RPMI7951 (cell line): ENCODE results near the gene SLC16A10. TPM values are rescaled to one million over a fixed set of nuclear protein-coding genes. Genes with fewer than 3 reads are reported as not detected.
A peak's percentile ranks its signal among the peaks of the same experiment; 100 is the strongest.
"Not testable (repeated sequence)": the region's sequence is repeated elsewhere in the genome, so short reads cannot be mapped to it uniquely, and the experiment has no call there.

Experiments
- DNase-seq: peaks from one replicate; pipeline ENCODE4 v3.0.0-alpha.2; 2012; ENCODE audit warnings: low read depth
- total RNA-seq: library from RNA; depleted of rRNA; stranded (reverse); fragments of >200 nt; shearing (Covaris generic); gene quantifications from 2 replicates; pipeline ENCODE4 v1.2.3, GENCODE V29; 2014

The SLC16A10 gene
- total RNA-seq, 1 experiment from 2014 or later: not detected

DNA sequence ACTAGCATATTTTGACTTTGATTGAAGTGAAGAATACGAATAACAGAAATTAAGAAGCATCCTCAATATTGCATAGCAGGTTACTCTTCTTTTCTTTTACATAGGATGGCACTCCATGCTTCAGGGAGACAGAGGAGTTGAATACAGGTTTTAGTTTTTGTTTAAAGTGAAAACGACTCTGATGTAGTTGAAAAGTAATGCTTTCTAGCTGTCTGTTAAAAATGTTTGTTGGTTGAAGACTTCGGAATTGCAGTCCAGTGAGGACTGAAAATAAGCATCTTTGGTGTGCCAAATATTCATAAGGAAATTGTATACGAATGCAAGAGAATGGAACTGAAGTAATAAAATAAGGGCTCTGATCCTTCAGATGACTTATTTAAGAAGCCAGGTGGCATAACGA lies 618 bp upstream of the SLC16A10 start:
- DNase-seq: no peak

DNA sequence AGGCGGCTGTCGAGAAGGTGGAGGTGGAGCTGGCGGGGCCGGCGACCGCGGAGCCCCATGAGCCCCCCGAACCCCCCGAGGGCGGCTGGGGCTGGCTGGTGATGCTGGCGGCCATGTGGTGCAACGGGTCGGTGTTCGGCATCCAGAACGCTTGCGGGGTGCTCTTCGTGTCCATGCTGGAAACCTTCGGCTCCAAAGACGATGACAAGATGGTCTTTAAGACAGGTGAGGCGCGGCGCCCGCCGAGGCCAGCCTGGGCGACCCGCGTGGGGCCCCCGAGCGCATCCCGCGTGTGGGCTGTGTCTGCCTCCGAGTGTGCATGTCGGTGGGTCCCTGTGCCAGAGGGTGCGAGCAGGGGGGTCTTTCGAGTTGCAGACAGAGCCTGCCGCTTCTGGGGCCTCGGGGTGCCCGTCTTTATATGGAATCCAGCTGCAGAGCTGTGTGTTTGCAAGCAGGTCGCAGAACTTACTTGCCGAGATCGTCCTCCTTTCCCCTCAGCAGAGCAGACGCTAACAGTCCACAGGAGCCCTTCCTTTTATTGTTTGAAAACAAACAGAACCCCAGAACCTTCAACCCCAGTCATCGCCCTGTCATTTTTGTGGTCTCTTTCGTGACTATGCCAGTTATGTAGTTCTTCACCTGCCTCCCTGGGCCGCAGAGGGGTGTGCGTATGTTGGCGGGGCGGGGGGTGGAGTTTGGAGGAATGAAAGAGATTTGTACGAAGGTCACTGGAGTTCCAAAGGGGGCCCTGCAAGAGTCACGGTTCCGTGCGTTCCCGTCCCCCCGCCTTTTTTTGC lies 766 bp downstream of the SLC16A10 start:
- DNase-seq: no peak

DNA sequence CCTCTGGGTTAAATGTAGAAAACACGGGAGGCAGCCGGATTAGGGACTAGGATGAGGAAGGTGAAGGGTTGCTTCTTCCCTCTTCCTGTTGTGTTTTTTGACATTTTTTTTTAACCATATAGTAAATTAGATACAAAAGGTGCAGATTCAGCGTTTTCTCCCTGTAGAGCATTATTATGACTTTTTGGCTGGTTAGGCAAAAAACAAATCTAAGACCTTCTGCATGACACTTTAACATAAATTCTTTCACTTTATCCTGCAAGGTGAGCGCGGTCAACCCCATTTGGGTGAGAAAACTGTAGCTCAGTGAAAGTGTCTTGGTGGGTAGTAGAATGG lies 1.3 kb downstream of the SLC16A10 start:
- no peak for DNase-seq

DNA sequence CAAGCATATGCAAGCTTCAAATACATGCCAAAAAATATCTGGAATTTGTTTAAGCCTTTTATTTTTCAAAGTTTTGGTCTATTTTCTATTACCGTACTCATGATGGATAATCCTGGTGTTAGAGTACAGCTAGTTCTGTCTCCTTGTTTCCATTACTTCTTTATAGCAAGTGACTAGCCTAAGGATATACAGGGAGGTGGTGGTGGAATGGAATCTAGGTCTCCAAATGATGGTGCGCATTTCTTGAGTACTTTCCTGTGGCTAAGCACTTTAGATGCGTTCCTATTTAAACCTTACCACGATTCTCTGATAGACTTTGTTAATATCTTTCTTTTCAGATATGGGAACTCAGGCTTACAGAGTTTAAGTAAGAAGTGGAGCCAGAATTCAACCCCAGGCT lies 3.5 kb downstream of the SLC16A10 start:
- no peak for DNase-seq

DNA sequence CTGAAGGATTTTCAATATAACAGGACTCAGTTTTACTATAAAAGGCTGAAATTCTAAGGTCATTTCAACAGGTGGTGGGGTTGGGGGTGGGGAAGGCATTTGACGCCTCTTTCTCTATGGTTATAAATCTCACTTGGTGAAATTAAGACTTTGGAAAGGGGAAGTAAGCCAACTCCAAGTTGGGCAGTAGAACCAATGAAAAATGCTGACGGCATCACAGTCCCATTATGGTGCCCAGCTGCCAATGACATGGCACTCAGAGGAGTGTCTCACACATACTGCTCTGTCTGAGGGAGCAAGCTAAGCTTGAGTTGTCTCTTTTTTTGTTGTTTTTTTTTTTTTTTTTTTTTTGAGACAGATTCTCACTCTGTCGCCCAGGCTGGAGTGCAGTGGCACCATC lies 4.7 kb downstream of the SLC16A10 start:
- no peak for DNase-seq

DNA sequence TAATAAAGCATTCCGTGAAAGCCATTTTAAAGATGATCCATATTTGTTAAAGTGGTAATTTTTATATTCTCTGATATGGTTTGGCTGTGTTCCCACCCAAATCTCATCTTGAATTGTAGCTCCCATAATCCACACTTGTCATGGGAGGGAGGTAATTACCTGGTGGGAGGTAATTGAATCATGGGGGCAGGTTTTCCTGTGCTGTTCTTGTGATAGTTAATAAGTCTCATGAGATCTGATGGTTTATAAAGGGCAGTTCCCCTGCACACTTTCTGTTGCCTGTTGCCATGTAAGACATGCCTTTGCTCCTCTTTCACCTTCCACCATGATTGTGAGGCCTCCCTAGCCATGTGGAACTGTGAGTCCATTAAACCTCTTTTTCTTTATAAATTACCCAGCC lies 8.2 kb downstream of the SLC16A10 start:
- not testable (repeated sequence) for DNase-seq

DNA sequence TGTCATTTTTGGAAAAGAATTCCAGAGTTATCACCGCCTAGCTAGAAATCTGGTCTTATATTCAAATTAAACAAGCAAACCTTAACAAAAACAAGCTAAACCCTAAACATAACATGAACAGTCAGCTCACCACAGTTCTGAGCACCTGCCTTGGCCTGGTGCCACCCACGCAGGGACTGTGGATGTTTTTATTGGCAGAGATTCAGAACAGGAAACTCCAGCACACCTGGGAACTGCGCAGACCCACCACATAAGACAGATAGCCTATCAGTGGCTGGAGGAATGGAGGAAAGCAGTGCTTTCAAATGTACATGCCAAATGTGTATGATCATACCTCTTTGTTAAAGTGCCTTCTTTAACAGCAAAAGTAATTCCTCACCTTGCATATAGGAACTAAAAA lies 8.9 kb downstream of the SLC16A10 start:
- no peak for DNase-seq

DNA sequence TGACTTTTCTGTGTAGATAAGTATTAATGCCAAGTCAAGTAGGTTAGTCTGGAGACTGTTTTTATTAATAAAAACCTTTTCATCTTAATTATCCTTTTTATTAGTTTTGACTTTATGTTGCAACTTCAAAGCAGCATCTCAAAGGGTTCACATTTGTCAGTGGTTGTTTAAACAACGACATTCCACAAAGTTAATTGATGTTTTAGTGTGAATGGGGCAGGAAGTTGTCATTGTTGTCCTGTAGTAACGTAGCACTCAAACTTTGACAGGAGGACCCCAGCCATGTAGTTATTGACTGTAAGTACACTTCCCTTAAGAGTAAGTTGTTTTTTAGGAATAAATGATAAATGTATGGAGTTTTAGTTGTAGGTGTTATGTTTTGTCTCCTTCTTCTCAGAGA lies 11.3 kb downstream of the SLC16A10 start:
- no peak for DNase-seq

DNA sequence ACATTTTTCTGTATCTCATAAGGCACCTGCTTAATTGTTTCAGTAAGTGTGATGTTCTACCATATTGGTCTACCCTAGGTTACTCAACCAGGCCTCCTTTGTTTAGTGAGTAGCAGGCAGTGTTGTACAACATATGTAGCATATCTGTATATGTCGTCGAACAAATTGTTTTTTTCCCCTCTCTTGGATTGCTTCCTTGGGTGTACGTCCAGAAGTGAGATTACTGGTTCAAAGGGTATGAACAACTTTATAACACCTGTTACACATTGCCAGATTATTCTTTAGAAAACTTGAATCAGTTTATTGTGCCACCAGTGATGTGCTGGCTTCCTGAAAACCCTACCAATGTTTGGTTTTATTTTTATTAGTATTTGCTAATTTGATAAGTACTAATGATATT lies 14.7 kb downstream of the SLC16A10 start:
- no peak for DNase-seq

DNA sequence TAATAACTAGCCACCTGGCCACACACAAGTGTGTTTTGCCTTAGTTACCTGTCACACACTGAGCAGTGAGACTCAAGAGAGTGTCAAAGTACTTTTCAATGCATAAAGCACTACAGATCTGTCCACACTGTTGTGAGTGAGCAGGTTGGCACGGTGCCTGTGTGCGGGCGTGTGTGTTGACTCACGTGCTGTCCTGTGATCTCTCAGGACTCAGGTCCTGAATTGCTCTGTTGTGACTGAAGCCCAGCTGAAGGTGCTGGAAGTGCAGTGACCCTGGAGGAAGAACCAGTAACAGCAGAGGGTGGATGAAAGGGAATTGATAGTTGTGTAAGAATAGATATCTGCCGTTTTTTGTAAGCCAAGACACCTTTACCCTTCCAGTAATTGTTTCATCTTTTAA lies 18.3 kb downstream of the SLC16A10 start:
- DNase-seq: peak; percentile 62

DNA sequence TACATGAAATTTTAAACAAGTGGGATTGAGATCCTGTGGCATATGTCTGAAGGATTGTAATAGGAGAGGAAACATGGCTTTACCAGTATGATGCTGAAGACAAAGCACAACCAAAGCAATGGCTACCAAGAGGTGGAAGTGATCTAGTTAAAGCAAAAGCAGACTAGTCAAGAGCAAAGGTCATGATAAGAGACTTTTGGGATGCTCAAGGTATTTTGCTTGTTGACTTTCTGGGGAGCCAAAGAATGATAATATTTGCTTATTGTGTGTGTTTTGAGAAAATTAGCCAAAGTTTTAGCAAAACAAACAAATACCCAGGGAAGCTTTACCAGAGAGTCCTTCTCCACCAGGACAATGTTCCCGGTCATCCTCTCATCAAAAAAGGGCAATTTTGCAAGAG lies 20.3 kb downstream of the SLC16A10 start:
- DNase-seq: no peak

DNA sequence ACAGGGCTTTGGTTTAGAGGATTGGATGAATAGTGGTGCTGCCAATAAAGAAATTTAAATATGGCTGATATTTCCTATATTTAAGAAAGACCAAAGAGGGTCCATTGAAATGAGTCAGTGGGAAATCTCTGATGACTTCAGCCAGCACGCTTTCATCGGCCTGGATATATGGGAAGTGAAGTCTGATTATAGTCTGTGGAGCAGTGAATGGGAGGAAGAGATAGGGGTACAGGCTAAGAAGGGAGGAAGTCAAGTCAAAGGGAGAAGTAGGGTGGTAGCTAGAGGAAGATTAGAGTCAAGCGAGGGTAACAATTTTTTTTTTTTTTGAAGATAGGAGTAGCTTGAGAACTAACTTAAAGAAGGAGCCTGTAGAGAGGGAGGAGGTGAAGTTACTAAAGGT lies 22.7 kb downstream of the SLC16A10 start:
- no peak for DNase-seq

DNA sequence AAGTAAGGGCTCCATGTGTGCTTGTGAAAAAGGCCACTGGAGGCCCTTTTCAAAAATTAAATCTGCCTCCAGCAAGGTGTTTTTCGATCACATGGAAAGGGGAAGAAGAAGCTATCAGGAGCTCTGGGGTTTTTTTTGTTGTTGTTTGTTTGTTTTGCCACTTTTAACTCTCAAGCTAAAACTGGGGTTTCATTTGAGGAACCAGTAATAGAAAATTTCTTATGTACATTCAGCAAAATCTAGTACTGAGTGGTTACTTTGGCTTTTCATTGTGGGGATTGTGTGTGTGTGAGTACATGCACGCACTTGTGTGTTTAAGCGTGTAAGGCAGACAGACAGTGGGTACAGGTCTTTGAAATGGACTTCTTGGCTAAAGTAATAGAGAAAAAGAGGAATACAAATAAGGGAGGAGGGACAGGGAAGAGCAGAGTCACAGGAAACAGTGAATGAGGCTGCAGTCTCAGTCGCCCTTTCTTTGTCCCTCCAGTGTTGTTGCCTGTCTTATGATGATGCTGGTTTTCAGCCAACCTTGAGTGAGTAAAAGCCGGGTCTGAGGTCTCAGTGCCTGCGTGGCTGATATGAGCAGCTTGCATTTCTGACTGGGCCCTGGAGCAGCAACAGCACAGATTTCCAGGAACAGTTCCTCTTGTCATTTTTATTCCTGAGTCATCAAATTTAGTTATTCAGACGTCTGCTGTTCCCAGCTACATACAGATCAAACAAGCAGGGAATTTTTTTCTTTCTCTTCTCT lies 26.2 kb downstream of the SLC16A10 start:
- peak; percentile 58 for DNase-seq

DNA sequence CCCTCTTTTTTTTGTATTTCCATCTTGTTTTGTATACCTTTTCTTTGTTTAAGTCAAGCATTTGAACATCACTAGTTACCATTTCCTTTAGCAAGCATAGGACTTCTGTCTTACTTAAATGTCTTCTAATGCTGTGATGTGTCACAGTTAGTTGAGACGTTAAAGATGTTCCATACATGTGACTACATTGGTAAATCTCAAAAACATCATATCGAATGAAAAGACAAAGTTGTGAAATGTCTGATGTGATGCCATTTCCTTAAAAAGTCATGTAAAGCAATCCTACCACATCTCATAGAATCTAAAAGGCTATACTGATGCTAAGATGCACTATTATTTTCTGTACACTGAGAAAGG lies 26.8 kb downstream of the SLC16A10 start:
- DNase-seq: no peak

DNA sequence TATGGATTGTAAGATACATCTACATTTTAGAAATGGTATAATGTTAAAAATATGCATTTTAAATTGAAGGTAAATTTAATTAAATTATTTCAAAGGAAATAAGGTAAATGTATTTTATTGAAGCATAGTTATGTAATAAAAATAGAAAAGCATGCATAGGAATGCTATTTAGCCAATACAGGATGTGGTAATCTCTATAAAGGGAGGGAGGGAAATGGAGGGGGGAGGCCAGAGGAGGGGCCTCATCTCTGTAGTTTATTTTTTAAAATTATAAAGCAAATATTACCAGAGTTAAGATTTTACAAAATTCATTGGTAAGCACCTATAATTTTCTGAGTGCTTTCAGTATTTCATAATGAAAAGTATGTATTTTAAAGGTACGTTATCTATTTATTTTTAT lies 27.2 kb downstream of the SLC16A10 start:
- DNase-seq: no peak

DNA sequence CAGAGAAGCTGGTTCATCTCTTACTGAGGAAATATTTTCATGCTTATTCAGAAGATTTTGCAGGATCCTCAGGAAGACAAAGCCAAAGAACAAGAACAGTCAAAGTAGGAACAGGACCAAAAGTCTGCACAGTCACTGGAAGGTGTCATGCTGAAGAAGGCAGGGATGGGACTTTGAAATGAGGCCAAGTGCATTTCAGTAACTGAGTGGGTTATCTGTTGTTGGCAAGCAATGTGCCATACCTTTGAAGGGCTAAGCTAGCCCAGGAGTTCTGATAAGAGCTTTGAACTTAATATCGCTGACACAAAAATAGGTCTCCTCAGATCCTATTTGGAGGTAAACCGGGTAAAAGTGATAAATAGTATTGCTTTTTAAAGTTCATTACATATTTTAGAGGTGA lies 31.5 kb downstream of the SLC16A10 start:
- no peak for DNase-seq

DNA sequence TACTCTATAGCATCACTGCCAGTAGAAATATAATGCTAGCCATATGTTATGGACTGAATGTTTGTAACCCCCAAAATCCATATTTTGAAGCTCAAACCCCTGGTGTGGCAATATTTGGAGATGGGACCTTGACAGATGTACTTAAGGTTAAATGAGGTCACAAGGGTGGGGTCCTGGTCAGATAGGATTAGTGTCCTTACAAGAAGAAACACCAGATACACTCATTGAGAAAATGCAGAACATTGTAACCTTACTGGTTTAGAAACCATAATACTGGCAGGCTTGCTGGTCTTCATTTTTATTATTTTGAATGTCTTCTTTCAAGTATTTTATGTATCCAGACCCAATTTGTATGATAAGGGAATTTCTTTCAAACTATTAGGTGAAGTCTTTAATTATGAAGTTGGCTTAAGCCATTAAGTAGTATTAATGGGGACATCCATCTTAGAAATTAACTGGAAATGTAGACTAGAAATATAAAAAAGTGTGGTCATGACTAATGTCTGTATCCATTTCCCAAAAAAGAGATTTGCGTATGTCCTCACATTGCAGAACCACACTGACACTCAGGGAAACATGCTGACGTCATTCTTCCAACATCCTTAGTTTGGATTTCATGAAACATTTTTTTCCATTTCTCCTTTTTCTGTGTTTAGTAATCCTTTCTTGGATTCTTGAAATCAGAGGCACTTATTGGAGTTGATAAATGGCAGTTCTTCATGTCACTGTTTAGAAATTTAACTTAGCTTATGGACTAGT lies 32.4 kb downstream of the SLC16A10 start:
- DNase-seq: no peak

DNA sequence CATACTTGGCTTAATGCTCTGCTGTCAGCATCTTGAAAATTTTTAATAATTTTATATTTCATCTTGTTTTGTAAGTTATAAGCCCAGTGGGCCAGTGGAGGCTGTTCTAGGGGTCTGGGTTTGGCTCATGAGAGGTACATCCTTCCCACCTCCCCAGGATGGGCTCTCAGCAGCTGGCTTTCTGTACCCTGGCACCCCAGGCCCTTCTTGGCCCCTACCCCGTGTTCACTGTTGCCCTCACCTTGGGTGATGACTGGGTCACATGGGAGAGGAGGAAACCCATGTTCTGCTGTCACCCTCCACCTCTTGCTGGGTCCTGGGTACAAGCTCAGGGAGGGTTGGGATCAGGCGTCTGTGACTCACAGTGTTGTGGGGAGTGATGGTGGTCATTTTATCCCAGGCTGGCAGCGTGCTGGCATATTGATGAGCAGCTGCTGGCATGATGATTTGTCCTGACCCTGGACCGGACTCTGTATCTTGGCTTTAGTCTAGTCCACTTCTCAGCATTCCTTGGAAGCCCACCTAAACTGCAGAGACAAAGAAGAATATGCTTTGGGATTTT lies 34.6 kb downstream of the SLC16A10 start:
- DNase-seq: no peak

DNA sequence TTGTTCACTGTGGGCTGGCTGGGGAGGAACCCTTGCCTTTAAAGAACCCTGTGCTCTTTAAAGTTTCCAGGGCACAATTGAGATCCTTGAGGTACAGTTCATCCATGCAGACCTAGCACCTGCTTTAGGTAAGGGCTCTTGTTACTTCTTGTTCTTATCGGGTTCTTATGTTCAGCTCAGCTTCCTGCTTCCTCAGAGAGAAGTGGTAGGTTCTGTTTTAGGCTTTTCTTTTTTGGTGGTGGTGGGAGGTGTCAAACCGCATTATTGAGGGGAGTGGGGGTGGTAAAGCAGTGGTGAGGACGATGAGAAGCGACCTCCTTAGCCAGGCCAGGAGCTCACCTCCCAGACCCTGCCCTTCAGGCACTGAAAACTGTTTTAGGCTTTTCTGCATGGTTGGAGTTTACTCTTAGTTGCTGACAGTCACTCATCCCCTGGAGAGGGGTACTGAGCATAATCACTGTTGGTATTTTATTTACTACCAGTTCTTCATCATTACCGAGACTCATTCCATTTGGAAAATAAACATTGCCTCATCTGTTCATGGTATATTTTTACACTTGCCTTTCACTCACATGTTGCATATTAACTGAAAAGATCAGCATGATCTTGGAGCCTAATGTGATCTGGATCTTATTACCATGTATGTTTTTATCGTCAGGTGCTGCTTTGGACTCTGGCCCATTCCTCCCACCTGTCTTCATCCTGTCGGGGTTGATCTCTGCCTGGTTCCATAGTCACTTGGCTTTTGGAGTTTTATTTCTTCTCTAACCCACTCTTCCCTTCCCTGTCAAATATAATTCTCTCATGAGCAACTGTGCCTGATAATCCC lies 35.4 kb downstream of the SLC16A10 start:
- no peak for DNase-seq

DNA sequence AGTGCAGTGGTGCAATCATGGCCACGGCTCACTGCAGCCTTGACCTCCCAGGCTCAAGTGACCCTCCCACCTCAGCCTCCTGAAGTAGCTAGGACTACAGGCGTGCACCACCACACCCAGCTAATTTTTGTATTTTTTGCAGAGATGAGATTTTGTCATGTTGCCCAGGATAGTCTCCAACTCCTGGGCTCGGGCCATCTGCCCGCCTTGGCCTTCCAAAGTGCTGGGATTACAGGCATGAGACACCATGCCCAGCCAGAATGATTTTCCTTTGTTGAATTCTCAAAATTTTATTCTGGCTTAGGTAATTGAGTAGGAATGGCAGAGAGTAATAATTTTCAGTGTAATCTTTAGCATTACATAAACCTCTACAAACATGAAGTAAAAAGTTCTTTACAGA lies 37.1 kb downstream of the SLC16A10 start:
- no peak for DNase-seq

DNA sequence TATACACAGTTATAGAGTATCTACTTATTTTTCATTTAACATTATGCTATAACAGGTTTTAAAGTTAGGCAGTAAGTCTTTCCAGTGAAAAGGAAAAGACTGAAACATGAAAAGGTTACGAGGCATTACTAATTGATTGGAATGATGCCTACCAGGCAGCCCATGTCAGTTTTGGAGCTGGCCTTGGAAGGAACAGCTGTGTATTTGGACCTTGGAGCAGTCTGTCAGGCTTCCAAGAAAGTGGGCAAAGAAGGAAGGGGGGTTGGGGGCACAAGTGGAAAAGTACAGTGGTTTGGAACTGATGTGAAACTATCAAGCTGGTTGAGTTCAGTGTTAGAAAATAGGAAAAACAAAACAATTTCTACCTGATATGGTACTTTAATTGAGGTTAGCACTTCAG lies 41.7 kb downstream of the SLC16A10 start:
- peak; percentile 79 for DNase-seq

DNA sequence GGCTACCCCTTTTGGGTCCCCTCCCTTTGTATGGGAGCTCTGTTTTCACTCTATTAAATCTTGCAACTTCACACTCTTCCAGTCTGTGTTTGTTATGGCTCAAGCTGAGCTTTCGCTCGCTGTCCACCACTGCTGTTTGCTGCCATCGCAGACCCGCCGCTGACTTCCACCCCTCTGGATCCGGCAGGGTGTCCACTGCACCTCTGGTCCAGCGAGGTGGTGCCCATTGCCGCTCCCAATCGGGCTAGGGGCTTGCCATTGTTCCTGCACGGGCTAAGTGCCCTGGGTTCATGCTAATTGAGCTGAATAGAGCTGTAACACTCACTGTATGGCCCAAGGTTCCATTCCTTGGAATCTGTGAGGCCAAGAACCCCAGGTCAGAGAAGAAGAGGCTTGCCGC lies 43.7 kb downstream of the SLC16A10 start:
- DNase-seq: not testable (repeated sequence)
